ENCODE results near the gene SPATS2.
"Not testable (repeated sequence)": the region's sequence is repeated elsewhere in the genome, so short reads cannot be mapped to it uniquely, and the experiment has no call there.

Gene SPATS2

DNA sequence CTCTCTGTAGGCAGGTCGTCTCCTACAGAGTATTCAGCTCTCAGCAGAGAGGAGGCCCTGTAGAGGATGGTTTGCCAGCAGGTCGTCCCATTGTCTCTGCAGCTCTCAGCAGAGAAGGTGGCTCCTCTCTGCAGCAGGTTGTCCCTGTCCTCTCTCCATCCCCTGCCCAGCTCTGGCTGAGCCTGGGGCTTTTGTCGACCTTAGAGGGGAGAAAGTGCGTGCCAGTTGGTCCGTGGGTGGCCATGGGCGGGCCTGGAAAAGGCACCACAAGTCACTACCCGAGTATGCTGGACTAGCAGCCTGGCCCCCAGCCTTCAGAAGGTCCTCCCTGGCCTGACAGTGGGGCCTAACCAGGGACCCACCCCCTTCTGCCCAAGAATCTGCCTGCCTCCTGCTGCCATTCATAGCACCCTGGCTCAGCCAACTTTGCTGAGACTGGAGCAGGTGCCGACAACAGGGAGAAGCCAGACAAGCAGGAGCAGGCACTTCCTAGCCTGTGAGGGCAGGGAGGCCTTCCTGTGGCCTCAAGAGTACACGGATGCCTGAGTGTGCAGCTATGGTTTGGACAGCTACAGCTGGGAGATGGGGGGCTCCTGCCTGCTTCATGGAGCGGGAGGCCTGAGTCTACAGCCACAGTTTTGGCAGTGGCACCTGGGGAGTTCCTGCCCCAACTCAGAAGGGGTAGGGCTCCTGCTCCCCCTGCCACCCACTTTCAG lies 111.8 kb downstream of the SPATS2 start:
- no peak for DNase-seq

DNA sequence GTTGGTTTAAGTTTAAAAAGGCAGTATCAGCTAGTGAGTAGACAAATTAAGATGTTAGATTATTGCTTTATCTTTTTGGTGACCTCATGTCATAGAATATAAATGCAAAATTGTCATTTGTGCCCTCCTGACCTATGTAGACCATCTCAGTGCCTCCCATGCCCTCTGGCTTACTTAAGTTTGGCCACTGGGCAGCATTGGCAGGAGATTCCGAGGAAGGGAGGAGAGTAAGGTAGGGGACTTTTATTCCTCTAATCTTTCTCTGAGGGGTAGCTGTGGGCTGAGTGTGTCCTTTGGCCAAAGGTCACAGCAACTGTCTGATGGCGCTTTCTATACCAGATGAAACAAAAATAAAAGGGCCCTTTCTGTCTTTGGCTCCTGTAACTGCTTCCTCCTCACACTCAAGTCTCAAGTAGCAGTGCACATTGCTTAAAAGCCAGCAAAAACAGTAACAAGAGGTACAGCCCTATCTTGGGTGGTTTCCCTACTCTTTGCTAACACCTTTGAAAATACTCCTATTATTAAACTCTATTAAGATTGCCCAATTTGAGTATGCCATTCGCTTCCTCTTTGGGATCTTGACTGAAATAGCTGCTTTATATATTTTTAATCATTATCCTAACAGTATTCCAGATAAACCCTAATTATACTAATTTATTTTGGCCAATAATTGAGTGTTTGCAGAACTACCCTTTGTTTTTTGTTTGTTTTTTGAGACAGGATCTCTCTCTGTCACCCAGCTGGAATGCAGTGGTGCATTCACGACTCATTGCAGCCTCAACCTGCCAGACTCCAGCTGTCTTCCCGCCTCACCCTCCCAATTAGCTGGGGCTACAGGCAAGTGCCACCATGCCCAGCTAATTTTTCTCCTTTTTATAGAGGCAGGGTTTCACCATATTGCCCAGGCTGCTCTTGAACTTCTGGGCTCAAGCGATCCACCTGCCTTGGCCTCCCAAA lies 115.1 kb downstream of the SPATS2 start:
- DNase-seq = no peak

DNA sequence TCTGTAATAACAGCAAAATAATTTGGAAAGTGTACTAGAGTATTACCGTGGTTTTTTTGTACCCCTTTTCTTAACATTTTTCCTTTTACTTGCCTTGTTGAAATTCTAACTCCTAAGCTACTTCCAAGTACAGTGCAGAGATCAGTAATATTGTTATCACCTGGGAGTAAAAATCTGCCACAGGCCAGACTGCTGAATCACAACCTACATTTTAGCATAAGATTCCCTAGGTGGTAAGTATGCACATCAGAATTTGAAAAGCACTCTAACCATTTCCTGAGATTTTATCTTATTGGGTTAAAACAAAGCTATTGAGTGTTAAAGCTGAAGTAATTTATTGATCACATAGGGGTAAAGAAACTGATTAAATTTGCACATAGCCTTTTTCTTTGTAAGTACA lies 116.4 kb downstream of the SPATS2 start:
- DNase-seq = no peak

DNA sequence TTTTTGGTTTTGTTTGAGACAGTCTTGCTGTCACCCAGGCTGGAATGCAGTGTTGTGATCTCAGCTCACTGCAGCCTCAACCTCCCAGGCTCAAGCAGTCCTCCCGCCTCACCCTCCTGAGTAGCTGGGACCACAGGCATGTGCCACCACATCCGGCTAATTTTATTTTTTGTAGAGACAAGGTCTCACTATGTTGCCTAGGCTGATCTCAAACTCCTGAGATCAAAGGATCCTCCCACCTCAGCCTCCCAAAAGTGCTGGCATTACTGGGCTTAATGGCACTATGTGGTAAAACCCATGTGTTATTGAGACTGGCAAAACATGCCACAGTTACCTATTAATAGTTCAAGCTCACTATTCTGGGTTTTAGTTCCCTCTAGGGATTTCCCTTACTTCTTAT lies 120.3 kb downstream of the SPATS2 start:
- DNase-seq = no peak

DNA sequence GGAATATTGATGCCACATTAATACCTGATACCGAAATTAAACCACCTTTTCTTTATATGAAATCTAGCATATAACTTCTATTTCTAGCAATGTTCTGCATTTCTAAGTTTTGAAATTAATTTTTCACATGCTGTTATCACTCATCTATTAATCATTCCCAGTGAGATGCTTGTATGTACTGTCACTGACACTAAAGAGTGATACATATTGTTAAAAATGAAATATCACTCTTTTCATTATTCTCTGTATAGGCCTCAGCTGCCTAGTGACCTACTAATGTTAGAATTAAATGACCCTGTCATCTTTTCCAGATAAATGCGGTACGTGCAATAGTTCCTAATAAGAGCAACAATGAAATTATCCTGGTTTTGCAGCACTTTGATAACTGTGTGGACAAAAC lies 121.9 kb downstream of the SPATS2 start:
- no peak for DNase-seq

DNA sequence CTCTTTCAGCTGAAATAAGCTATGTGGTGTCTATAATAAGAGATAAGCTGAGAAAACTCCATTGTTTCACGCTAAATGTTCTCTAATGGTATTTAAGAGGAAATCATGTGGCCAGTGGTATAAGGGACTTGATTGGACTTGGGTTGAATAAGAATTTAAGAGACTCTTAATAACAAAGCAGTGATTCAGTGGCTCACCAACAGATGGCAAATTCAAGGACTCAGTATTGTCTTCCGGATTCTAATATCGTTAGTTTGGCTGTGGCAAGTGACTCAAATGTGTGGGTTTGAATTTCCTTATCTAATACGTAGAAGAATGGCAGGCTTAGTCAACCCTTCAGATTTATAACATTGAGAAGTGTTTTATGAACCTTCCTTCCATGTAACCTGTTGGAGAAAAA lies 122.5 kb downstream of the SPATS2 start:
- no peak for DNase-seq

DNA sequence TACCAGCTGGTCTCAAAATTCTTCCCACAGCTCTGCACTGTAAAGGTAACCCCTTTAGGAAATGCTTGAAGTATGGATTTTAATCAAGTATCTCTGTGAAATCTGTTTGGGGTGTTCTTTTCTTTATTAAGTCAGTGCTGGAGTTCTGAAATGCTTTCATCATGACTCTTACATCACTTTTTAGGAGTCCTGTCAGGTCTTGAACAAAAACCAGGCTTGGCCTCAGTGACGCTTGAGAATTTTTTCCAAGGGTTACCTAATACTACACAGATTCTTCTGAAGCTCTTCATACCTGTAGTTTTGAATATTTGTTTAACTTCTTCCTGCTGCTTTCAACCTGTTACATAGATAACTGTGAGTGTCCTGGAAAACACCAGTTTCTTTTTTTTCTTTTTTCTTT lies 124.6 kb downstream of the SPATS2 start:
- no peak for DNase-seq

DNA sequence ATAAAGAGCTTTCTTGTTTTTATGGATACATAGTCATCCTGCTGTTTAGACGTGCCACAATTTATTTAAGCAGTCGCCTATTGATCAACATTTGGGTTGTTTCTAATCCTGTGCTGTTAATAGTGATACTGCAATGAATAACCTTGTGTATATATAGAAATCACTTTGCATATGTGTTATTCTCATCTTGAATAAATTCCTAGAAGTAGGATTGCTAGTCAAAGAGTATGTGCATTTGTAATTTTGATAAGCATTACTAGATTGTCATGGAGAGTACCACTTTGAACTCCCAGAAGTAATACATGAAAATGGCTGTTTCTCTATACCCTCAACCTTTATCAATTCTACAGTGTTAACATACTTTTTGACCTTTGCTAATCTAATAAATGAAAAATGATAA lies 126.6 kb downstream of the SPATS2 start:
- no peak for DNase-seq

DNA sequence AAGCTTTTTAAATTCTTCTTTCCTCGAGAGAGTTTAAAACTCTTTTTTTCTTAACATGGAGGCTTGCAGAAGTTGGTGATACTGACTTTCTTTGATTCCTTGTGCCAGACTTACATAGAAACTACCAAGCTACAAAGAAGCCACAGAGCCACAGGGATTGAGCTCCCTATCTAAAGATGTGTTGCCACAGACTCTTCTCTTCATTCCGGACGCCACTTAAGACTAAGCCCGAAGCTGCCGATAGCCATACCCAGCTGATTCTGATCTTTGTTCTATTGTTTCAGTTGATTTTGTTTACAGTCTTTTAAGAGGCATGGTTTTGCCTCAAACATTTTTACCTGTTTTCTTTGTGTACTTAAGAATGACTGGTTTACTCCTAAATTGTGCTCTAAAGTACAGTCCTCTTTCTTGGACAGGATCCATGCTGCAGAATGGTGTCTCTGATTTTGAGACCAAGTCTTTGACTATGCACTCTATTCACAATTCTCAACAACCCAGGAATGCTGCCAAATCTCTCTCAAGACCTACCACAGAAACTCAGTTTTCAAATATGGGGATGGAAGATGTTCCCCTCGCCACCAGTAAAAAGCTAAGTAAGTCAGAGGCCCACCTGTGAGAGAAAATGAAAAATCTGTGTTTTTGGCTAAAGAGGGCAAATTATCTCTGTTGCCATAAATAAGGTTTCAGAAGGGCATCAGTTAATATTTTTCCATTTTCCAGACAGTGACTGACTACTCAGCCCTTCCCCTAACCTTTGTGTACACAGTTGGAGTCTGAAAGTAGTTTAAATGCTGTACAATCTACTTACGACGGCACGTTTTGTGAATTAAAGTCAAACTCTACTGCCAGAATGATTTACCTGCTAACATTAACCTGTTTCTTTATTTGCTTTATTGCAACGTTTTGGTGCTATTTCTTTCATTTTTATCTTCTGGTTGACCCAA lies 129.4 kb downstream of the SPATS2 start:
- DNase-seq = no peak

DNA sequence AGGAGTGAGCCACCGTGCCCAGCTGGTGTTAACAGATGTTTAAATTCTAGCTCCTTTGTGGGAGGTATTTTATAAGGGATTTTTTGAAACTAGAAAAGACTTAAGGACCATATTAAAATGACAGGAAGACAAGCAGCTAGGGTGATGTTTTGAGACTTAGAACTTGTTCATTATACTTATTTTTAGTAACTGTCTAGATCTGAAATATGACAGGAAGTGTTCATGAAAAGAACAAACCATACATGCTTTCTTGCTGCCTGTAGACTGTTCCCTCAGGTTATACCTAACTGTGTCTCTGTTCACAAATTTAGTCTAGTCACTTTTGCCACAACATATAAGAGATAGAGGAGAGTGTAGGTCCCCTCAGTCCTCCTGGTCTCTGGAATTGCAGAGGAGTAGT lies 134.6 kb downstream of the SPATS2 start:
- no peak for DNase-seq

DNA sequence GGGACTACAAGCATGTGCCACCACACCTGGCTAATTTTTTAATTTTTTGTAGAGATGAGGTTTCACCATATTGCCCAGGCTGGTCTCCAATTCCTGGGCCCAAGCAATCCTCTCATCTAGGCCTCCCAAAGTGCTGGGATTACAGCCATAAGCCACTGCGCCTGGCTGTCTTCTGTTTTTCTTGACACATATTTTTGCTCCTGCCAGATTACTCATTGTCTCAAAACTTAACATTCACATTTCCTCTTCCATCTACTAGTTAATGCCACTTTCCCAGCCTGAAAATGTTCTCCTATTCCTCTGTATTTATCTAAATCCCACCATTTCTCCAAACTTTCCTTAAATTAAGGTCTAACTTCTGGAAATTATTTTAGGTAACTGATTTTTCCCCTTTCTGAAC lies 135.3 kb downstream of the SPATS2 start:
- no peak for DNase-seq

DNA sequence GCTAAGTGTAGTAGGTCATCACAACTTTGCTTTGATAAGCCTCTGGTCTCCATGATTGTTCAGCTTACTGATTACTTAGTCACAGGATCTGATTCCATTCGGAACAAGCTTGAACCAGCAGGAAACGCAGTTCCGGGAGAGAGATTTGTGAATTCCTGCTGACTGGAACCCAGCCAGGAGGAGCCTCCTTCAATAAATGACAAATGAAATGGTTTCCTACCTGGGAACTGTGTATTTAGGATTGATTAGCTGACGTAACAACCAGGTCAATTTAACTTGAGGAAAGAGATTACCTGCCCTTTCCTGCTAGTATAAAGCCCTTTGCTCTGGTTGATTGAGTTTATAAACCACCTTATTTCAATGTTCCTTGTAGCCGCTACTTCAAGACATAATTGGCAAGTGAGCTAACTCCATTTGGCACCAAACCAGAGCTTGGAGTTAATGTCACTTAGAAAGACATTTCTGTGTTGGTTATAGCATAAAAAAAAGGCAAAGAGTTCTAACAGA lies 136.5 kb downstream of the SPATS2 start:
- no peak for DNase-seq

DNA sequence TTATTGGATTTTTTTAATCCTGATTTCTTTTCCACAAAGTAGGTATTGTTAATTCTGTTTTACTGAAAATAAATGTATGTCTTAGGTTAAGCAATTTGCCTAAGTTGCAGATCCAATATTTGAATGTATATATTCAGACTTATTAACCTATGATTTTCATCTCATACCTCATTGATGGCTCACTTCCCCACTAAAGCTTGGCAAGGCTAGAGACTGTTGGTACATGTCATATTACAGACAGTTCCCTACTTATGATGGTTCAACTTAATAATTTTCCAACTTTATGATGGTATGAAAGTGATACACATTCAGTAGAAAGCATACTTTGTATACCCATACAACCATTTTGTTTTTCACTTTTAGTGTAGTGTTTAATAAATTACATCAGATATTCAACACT lies 138.4 kb downstream of the SPATS2 start:
- no peak for DNase-seq

DNA sequence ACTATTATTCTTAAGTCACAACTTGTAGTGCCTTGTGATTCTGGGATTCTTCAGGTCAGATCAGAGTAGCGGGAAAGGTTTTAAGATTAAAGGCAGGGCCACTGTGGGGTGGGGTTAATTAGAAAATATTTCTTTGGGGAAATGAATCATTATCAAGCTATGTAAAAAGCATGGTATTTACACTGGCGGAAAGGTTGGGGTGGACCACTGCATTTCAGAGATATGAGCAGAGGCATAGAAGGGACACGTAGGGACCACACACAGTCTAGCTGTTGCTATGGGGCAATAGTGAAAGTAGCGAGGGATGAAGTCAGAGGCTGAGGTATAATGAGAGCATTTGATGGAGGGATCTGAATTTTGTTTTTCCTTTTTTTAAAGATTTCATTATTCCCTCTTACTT lies 139.9 kb downstream of the SPATS2 start:
- DNase-seq = no peak

DNA sequence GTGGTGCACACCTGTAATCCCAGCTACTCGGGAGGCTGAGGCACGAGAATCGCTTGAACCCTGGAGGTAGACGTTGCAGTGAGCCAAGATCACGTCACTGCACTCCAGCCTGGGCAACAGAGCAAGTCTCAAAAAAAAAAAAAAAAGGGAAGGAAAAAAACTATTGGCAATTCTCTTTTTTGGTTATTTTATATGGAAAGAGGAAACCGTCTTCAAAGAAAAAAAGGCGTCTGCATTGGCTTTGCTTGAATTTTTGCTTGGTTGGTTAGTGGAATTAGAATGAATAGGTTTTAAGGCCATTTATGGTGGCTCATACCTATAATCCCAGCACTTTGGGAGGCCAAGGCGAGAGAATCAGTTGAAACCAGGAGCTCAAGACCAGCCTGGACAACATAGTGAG lies 142.4 kb downstream of the SPATS2 start:
- DNase-seq = not testable (repeated sequence)

DNA sequence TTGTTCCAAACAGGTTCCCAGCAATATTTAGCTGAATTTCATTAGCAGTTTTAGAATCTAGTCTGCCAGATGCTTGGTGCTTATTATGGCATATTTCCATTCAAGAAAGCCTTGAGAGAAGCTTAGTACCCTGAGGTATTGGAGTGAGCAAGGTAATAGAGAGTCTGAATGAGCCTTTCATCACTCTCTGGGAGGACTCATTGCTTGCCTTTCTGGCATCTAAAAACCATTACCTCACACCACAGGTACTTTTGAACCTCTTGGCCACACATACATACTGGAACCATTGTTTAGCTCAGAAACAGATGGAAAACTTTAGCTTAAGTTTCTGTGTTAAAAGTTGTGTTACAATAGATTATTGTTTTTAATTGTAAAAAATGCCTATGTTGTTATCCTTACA lies 144.1 kb downstream of the SPATS2 start:
- no peak for DNase-seq

DNA sequence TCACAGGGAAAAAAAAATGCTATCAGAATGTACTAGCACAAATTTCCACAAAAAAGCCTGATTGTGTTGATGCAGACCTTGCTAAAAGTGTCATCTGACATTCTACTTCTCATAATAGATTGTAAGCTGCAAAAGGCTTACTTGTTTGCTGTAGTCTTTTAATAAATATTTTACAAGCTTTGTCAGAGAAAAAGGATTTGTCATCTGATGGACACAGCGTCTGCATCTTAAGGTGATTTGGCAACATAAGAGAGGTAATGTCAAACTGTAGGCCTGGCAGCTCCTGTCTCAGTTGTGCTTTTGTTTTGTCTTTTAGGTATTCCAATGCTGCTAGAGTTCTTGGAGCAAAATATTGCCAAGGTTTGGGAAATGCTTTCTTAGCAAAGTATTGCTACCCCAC lies 145.3 kb downstream of the SPATS2 start:
- no peak for DNase-seq

DNA sequence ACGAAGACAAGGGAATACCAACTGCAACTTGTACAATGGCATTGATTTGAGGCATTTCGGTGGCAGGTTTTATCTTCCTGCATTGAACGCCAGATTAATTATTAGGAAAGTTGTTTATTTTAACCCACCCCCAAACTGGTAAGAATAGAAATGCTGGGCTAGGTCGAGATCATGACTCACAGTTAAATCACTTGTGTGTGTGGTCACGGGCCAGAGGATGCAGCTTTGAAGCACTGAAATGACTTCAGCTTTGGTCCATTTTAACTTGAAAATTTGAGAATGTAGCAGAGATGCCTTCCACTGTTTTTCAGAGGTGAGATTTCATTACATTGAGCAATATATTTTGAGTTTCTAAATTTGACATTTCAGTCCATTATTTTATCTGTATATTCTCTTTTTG lies 148.0 kb downstream of the SPATS2 start:
- DNase-seq = no peak

DNA sequence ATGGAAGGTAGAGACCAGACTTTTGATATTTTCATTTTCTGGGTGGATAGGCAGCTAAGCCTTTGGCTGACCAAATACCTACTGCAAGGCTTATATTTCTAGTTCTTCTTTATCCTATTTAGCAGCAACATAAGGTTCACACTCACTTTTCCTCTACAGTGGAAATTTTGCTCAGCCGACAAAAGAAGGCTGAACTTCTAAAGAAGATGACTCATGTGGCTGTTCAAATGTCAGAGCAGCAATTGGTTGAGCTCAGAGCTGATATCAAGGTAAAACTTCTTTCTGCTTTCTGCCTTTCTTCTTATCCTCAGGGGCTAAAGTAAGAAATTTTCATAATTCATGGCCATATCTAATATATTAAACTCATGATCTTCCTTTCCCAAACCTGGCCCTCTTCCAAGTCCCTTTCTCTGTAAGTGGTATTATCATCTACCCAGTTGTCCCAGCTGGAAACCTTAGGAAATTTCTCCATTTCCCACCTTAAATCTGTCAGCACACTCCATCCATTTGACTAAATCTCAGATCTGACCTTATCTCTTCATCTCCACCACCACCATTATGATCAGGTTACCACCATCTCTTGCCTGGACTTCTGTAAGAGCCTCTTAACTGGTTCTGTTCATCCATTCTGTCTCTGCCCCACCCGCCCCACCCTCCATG lies 151.8 kb downstream of the SPATS2 start:
- DNase-seq = no peak

DNA sequence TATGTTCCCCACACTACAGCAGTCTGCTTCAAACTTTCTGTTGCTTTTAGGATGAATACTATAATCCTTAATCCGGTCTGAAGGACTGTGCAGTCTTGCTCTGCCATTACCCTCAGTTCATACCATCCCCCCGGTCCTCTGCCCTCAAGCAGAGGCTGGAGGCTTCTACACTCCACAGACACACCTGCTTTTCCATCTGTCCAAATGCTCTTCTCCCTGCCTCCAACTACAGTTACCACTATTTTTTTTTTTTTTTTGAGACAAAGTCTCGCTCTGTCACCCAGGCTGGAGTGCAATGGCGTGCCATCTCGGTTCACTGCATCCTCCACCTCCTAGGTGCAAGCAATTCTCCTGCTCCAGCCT lies 152.3 kb downstream of the SPATS2 start:
- DNase-seq = no peak

DNA sequence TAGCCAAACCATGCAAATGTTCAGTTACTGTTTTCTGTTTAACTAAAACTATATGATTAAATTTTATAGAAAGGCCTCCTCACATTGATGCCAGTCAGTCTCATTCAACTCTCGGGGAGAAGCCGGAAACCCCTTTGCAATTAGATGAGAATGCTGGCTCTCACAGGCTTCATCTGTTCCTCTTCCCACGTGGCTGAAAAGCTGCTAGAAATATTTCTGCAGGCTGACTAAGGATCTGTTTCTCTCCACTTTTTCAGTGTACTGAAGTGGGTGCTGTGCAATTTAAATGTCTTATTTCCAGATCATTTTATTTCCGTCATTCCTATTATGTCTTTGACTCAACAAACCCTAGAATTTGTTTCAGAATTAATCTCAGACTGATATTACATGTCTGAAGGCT lies 154.1 kb downstream of the SPATS2 start:
- DNase-seq = no peak

DNA sequence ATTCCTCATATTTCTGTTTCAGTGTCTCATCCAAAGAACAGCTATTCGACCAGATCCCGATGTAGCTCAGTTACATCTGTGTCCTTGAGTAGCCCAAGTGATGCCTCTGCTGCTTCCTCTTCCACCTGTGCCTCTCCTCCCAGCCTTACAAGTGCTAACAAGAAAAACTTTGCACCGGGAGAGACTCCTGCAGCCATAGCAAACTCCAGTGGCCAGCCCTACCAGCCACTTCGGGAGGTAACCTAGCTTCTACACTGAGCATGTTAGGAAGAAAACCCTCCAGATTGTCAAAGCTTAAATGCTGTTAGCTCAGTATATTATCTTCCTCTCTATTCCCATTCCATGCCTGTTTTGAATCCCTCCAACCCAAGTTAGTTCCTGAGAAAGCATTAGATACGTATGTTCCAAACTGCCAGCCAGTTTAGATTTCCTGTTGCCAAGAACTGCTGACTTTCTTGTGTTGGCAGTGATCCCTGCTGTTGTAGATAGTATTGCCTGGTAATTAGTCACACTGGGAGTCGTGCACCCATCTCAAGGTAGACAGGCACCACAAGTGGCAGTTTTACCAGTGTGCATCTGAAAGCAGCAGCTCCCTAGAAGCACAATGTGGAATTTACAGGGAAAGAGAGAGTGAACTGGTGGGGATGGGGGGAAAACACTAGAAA lies 157.5 kb downstream of the SPATS2 start:
- no peak for DNase-seq
